Thyroid gland (tissue), 4 donors: ENCODE measurements around the gene SLC22A14. TPM values are rescaled to one million over a fixed set of nuclear protein-coding genes. Genes with fewer than 3 reads are reported as not detected.

ENCODE experiments used
- DNase-seq, 2 donors: peaks; one replicate each; pipeline ENCODE4 v3.0.0-alpha.2; 2019
- H3K27ac ChIP-seq, 3 donors: fragments of 200-600 bp; sonication (generic); 1 replicate in 2 of 3; 2 replicates in 1 of 3; pipeline ENCODE4 v1.5.1; 2016 to 2019; ENCODE audit warnings: mild to moderate bottlenecking in 1 of 3, moderate library complexity in 1 of 3
- H3K27me3 ChIP-seq: fragments of 200-600 bp; sonication (generic); one replicate; pipeline ENCODE4 v1.5.1; 2019
- H3K36me3 ChIP-seq, 2 donors: fragments of 200-600 bp; sonication (generic); one replicate each; pipeline ENCODE4 v1.5.1; 2016 to 2019
- H3K4me1 ChIP-seq, 2 donors: fragments of 200-600 bp; sonication (generic); one replicate each; pipeline ENCODE4 v1.5.1; 2017 to 2019
- H3K4me3 ChIP-seq, 3 donors: fragments of 200-600 bp; sonication (generic); replicated peaks in 1 of 3; 1 replicate in 2 of 3; 2 replicates in 1 of 3; pipeline ENCODE4 v1.5.1; 2016; ENCODE audit warnings: mild to moderate bottlenecking in 1 of 3
- H3K9me3 ChIP-seq: fragments of 200-600 bp; sonication (generic); one replicate; pipeline ENCODE4 v1.5.1; 2017
- CTCF ChIP-seq, 6 experiments: fragments of 200-600 bp in 3 of 6; fragments of 450-650 bp in 3 of 6; sonication (generic) in 3 of 6; IDR thresholded peaks; one replicate each; pipeline ENCODE4 v1.5.1; 2016 to 2019; ENCODE audit warnings: antibody characterized with exemption in 6 of 6, mild to moderate bottlenecking in 2 of 6, inconsistent platforms in 1 of 6, moderate library complexity in 1 of 6
- POLR2A ChIP-seq, 2 donors: fragments of 450-650 bp; IDR thresholded peaks; one replicate each; pipeline ENCODE4 v1.6.1; 2017; ENCODE audit warnings: antibody characterized with exemption in 2 of 2, mild to moderate bottlenecking in 2 of 2, moderate library complexity in 1 of 2
- WGBS, 2 donors: methylation state at CpG; one replicate each; pipeline ENCODE4 v1.1.5; 2017; 5-methylcytosine and 5-hydroxymethylcytosine counted together
- intact Hi-C: fragments of 100-400 bp; cut with DNase I; formaldehyde crosslinking; loops from one replicate; pipeline ENCODE4 v1.15.1; 2023
- total RNA-seq, 4 donors: library from RNA; depleted of rRNA; stranded (reverse); fragments of >200 nt; gene quantifications; one replicate each; pipeline ENCODE4 v1.2.3, GENCODE V29; 2016

SLC22A14 gene
- total RNA-seq, 4 donors from 2014 or later = not detected

DNA sequence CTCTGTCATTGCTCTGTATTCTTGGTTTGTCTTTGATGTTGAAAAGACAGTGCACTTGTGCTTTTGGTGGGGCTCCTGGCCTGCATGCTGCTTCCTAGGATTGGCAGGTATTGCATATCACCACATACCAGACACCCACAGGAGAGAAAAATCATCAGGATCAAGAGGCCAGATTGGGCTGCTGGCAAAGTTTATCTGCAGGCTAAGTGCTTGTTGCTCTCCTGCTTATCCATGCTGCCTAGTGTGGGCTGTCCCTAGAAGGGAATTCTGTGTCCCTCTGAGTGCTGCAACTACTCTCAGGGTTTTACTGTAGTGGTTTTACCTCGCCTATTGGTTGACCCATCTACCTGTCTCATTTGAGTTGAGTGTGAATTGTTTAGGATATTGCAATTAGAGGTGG, 17.3 kb upstream of the SLC22A14 start:
- no peaks in the 10 kb centered on the region for H3K27me3 ChIP-seq
- no peaks in the 10 kb centered on the region for H3K9me3 ChIP-seq
- no peaks in the 10 kb centered on the region for H3K36me3 ChIP-seq
- H3K4me1 ChIP-seq = no peaks in the 10 kb centered on the region
- DNase-seq = no peak
- H3K27ac ChIP-seq = no peak overlapping the region
- H3K4me3 ChIP-seq = no peak overlapping the region
- no peak for TF ChIP-seq POLR2A (IDR thresholded peaks at IDR 0.05)
- TF ChIP-seq CTCF (IDR thresholded peaks at IDR 0.05) = no peak
- 85 to 89% methylated on average over 1 of the region's 1 CpG for WGBS, 2 donors
- intact Hi-C loops = no loop called here

DNA sequence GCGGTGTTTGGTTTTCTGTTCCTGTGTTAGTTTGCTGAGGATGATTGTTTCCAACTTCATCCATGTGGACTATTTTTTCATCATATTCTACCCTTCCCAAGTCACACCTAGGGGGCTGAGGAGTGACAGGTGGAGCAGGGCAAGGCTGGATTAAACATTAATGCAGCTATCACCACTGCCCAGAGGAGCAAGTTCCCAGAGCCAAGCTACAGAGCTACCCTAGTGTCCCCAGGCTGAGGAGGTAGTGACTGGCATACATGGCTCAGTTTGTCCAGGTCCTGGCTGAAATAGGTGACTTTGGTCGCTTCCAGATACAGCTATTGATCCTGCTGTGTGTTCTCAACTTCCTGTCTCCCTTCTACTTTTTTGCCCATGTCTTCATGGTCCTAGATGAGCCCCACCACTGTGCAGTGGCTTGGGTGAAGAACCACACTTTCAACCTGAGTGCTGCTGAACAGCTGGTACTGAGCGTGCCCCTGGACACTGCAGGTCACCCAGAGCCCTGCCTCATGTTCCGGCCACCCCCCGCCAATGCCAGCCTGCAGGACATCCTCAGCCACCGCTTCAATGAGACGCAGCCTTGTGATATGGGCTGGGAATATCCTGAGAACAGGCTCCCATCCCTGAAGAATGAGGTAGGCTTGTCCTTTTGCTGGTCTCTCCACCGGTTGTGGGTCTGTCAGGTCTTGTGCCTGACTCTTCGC, 16.3 kb upstream of the SLC22A14 start, which contains the start of gene SLC22A13:
Gene SLC22A13, plus strand, starts transcription at position 209 of the 704 bp plus-strand sequence. Its CDS starts 49 bp downstream, at position 258.
- no peaks in the 10 kb centered on the region for H3K36me3 ChIP-seq
- intact Hi-C loops = no loop called here
- H3K27me3 ChIP-seq = no peaks in the 10 kb centered on the region
- H3K27ac ChIP-seq = no peak within 1 kb of the TSS
- no peak for TF ChIP-seq CTCF (IDR thresholded peaks at IDR 0.05)
- no peak for TF ChIP-seq POLR2A (IDR thresholded peaks at IDR 0.05)
- no peaks in the 10 kb centered on the region for H3K9me3 ChIP-seq
- 94 to 96% methylated on average over 9 of the region's 9 CpGs for WGBS, 2 donors
- no peak for DNase-seq
- H3K4me1 ChIP-seq = no peaks in the 10 kb centered on the region
- H3K4me3 ChIP-seq = no peak within 1 kb of the TSS

DNA sequence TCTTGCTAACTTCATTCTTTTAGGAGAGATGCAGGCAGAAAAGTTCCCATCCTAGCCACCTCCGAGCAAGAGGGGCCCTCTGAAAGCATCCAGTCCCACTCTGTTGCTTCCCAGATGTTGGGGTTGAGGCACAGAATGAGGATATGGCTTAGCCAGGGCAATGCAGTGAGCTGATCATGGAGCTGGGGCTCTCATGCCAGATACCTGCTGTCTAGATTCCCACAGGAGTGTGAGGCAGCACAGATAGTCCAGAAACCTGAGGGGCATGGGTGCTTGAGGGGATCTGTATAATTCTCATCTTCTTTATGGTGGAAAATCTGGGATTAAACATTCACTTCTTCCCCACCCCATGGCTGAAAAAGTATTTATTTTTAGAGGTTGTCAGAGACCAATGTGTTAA, 15.3 kb upstream of the SLC22A14 start:
- H3K9me3 ChIP-seq = no peaks in the 10 kb centered on the region
- intact Hi-C loops = no loop called here
- no peak overlapping the region for H3K27ac ChIP-seq
- TF ChIP-seq POLR2A (IDR thresholded peaks at IDR 0.05) (no peak), CTCF (IDR thresholded peaks at IDR 0.05) (no peak)
- 93 to 94% methylated on average over 1 of the region's 1 CpG for WGBS, 2 donors
- DNase-seq = no peak
- no peak overlapping the region for H3K4me3 ChIP-seq
- H3K36me3 ChIP-seq = no peaks in the 10 kb centered on the region
- H3K4me1 ChIP-seq = no peaks in the 10 kb centered on the region
- H3K27me3 ChIP-seq = no peaks in the 10 kb centered on the region

GRCh38 chr3:38267662-38268061, 14.4 kb upstream of the SLC22A14 start:
- no peaks in the 10 kb centered on the region for H3K4me1 ChIP-seq
- 69 to 83% methylated on average over 2 of the region's 2 CpGs for WGBS, 2 donors
- no peak overlapping the region for H3K27ac ChIP-seq
- no peak overlapping the region for H3K4me3 ChIP-seq
- TF ChIP-seq CTCF (IDR thresholded peaks at IDR 0.05) (no peak), POLR2A (IDR thresholded peaks at IDR 0.05) (no peak)
- H3K9me3 ChIP-seq = no peaks in the 10 kb centered on the region
- intact Hi-C loops = no loop called here
- H3K36me3 ChIP-seq = no peaks in the 10 kb centered on the region
- no peak for DNase-seq
- no peaks in the 10 kb centered on the region for H3K27me3 ChIP-seq

DNA sequence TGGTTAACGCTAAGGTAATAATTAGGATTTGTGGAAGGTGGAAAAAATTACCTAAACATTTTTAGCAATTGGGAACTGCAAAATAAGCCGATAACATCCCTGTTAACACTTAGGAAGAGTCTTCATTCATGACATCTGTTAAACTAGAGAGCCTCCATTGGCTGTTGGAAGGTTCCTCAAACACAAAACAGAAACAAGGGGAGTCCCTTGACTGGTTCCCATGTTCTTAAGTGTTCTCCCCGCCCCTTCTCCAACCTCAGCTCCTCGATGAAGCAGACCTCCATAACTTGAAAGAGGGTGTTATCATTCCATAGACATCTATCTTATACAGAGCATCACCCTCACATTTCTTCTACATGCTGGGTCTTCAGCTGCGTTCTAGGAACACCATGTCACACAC, 14.0 kb upstream of the SLC22A14 start:
- TF ChIP-seq POLR2A (IDR thresholded peaks at IDR 0.05) (no peak), CTCF (IDR thresholded peaks at IDR 0.05) (no peak)
- H3K9me3 ChIP-seq = no peaks in the 10 kb centered on the region
- intact Hi-C loops = no loop called here
- 77 to 79% methylated on average over 5 of the region's 5 CpGs for WGBS, 2 donors
- no peaks in the 10 kb centered on the region for H3K36me3 ChIP-seq
- no peak overlapping the region for H3K4me3 ChIP-seq
- no peaks in the 10 kb centered on the region for H3K4me1 ChIP-seq
- DNase-seq = no peak
- H3K27ac ChIP-seq = no peak overlapping the region
- H3K27me3 ChIP-seq = no peaks in the 10 kb centered on the region
